CD4-positive, alpha-beta T cell treated with Interleukin-17A for 1 hour (primary cell): ENCODE measurements around the gene TMEM182.
A peak's percentile ranks its signal among the peaks of the same experiment; 100 is the strongest.

Source experiments
- DNase-seq: peaks from one replicate; pipeline ENCODE4 v3.0.0-alpha.2; 2020

TMEM182 gene

GRCh38 chr2:102761763-102762162, at the start of gene TMEM182:
Gene TMEM182 (plus strand): TSS chr2:102762031. CDS start chr2:102762218, 187 bp downstream.
- no peak for DNase-seq

GRCh38 chr2:102717308-102718018, 44.4 kb upstream of the TMEM182 start:
- no peak for DNase-seq

- no peak for DNase-seq
Observed at GRCh38 chr2:102718387-102719316, 43.2 kb upstream of the TMEM182 start.

GRCh38 chr2:102724016-102724490, 37.8 kb upstream of the TMEM182 start:
- no peak for DNase-seq

GRCh38 chr2:102724553-102724952, 37.3 kb upstream of the TMEM182 start:
- DNase-seq, result no peak

- no peak for DNase-seq
Observed at GRCh38 chr2:102726128-102727087, 35.4 kb upstream of the TMEM182 start.

- DNase-seq, result no peak
Observed at GRCh38 chr2:102735416-102736109, 26.3 kb upstream of the TMEM182 start.

GRCh38 chr2:102736110-102736409, 25.8 kb upstream of the TMEM182 start:
- DNase-seq, result no peak

- DNase-seq, result peak; percentile 82
Observed at GRCh38 chr2:102736410-102737409, 25.1 kb upstream of the TMEM182 start.

GRCh38 chr2:102737431-102737830, 24.4 kb upstream of the TMEM182 start:
- DNase-seq, result no peak

- DNase-seq, result no peak
Observed at GRCh38 chr2:102743259-102743658, 18.6 kb upstream of the TMEM182 start.

- no peak for DNase-seq
Observed at GRCh38 chr2:102748107-102748506, 13.7 kb upstream of the TMEM182 start.

- DNase-seq, result no peak
Observed at GRCh38 chr2:102749938-102750337, 11.9 kb upstream of the TMEM182 start.

GRCh38 chr2:102753563-102754159, 8.2 kb upstream of the TMEM182 start:
- peak; percentile 48 for DNase-seq

- DNase-seq, result no peak
Observed at GRCh38 chr2:102754456-102755145, 7.2 kb upstream of the TMEM182 start.

- no peak for DNase-seq
Observed at GRCh38 chr2:102755284-102755683, 6.5 kb upstream of the TMEM182 start.

- no peak for DNase-seq
Observed at GRCh38 chr2:102758439-102758838, 3.4 kb upstream of the TMEM182 start.

GRCh38 chr2:102764083-102764482, 2.3 kb downstream of the TMEM182 start:
- DNase-seq, result no peak

- no peak for DNase-seq
Observed at GRCh38 chr2:102765061-102765460, 3.2 kb downstream of the TMEM182 start.

GRCh38 chr2:102768253-102768652, 6.4 kb downstream of the TMEM182 start:
- no peak for DNase-seq
